GM19240 (cell line): Measurements from ENCODE around the gene NECAB2.

Experiments used
- DNase-seq: peaks from one replicate; pipeline ENCODE4 v3.0.0; 2011; ENCODE audit warnings: low spot score; ENCODE audit not compliant: insufficient read length

NECAB2 gene

DNA sequence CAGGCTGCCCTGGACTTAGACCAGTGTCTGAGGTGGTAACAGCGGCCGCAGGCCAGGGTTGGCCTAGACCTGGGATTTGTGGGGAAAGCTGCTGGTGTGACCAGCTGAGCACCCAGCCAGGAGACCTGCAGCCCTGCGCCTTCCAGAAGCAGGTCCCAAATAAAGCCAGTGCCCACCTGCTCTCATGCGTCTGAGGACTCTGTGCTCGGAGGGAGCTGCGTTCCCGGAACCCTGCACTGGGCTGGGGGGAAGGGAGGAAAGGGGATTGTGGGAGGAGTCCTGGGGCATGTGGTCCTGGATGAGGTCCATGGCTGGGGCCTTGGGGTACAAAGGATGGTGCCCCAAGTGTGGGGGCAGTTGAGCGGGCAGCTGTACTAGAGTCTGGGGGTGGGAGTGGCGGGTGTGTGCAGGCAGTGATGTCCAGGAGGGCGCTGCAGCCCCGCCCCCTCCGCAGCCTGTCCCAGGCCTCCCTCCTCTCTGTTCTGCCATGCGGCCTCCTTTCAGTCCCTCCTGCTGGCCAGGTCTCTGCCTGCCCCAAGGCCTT, 1.8 kb upstream of the NECAB2 start:
- no peak for DNase-seq

DNA sequence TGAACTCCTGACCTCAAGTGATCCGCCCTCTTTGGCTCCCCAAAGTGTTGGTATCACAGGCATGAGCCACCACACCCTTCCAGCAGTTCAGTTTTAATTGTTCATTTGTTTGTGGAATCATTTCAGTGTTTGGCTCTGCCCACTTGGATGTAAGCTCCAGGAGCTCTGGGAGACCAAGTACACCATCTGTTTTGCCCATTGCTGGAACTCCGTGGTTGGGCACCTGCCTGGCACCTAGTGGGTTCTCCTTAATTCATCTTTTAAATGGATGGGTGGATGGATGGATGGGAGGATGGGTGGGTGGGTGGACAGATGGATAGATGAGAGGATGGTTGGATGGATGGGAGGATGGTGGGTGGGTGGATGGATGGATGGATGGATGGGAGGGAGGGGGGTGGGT, 953 bp upstream of the NECAB2 start:
- DNase-seq: no peak

DNA sequence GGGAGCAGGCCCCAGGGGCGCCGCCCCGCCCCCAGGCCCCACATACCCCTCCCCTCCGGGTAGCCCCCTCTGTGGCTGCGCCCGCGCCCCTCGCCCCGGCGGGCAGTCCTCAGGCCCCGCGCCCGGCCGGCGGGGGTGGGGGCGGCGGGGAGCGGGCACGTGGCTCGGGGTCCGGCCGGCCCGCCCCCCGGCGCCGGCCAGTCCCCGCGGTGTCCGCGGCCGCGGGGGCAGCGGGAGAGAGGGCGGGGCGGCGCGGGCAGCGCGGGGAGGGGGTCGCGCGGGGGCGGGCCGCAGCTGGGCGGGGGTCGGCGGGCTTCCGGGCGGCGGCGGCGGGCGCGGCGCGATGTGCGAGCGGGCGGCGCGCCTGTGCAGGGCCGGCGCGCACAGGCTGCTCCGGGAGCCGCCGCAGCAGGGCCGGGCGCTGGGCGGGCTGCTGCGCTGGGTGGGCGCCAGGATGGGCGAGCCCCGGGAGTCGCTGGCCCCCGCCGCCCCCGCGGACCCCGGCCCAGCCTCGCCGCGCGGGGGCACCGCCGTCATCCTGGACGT, 335 bp downstream of the NECAB2 start:
- no peak for DNase-seq

DNA sequence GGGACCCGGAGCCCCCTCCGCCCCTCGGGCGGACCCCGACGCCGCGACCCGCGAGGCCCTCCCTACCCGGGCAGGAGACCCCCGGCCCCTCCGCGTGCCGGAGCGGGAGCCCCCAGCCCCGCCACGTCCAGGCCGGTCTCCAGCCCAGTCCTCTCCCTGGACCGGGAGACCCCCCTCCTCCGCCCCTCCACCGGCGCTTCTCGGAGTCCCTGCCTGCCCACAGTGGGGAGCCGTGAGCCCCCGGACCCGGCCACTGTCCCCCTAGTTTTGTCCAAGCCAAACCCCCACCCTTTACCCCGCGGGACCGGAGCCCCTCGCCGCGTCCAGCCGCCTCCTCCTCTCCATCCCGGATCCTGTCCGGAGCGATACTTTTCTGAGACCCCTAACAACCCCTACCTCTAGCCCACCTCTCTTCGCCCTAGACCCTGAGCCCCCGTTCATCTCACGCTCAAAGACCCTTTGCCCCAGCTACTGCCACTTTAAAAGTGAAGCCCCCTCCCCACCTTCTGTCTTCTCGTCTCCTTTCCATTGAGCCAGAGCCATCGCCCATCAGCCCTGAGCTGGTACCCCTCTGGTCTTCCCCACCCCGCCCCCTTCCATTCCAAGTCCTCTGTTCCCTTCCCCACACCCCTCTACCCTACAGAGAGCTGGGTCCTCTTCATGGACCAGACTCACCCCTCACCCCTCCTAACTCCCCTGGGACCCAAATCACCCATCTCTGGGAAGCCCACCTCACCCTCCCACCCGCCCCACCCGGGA, 1.0 kb downstream of the NECAB2 start:
- no peak for DNase-seq

DNA sequence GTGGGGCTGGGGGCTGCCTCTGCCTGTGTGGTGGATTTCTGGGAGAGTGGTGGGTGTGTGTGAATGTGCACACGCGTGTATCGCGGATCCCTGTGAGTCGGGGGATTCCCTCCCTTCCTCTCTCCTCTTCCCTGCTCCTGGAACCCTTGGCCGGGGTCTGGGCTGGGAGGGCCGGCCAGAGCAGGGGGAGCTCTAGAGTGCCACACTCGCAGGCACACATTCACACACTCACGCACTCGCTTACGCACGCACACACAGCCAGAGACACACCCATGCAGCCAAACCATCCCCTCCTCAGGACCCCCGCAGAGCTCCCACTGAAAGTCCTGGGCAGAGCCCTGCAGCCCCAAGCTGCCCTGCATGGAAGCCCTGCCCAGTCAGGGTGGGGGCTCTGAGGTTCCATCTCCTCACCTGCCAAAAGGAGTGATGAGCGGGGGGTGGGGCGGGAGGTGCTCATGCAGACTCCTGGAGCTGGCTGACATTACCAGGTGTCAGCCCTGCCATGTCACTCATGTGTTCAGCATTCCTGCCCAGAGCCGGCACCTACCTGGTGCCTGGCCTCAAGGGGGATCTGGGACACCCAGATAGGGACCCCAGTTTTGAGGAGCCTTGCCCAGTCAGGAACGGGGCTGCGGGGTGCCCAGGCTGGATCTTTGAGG, 1.9 kb downstream of the NECAB2 start:
- no peak for DNase-seq

DNA sequence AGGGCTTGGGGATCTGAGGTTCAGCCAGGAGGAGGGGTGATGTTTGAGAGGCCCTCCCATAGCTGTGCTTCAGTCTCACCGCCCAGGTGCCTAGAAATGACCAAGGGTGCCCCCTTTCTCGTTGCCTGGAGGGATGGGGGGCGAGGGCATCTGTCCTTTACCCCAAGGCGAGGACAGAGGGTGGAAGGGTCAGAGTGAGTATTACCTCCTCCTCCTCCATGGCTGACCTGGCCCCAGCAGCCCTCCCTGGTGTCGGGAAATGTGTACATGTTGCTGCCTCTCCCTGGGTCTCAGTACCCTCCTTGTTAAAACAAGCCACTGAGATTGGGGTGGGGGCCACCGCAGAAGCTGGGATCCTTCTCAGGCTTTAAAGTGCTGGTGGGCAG, 2.4 kb downstream of the NECAB2 start:
- no peak for DNase-seq

DNA sequence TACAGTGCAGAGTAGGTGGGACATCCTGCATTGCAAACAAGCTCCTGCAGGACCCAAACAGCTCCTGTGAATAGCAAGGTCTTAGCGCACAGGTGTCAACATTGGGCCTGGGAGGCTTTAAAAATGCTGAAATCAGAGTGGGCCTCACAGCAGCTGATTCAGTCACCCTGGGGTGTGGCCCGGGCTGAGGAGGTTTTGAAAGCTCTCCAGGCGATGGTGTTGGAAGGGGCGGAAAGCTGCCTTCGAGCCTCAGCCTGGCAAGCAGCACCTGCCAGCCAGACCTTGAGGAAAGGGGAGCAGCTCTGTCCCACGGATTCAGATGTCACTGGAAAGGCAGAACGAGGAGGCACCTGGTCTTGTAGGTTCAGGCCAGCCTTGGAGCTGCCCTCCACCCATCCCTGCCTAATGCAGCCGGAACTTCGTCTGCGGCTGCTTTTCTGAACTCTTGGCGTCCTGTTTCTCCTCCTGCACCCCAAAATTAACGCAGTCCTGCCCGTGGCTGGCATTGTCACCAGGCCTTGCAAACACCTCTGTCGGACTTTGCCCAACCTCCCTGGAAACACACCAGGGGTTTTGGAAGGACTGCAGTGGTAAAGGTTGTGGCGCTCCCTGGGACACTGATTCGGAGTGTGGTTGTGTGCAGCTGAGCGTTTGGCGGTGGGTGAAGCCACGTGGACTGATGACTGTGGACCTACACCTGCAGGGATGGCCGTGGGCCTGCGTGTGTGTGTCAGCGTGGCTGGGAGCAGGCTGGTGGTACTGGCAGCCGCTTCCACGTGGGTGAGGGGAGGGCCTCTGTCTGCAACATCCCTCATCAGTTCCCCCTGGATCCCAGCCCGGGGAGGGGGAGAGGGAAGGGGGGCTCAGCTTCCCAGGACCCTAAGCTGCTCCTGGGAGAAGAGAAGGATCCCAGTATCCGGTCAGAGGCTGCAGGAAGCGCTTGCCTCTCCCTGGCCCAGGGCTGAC, 3.4 kb downstream of the NECAB2 start:
- DNase-seq: no peak

DNA sequence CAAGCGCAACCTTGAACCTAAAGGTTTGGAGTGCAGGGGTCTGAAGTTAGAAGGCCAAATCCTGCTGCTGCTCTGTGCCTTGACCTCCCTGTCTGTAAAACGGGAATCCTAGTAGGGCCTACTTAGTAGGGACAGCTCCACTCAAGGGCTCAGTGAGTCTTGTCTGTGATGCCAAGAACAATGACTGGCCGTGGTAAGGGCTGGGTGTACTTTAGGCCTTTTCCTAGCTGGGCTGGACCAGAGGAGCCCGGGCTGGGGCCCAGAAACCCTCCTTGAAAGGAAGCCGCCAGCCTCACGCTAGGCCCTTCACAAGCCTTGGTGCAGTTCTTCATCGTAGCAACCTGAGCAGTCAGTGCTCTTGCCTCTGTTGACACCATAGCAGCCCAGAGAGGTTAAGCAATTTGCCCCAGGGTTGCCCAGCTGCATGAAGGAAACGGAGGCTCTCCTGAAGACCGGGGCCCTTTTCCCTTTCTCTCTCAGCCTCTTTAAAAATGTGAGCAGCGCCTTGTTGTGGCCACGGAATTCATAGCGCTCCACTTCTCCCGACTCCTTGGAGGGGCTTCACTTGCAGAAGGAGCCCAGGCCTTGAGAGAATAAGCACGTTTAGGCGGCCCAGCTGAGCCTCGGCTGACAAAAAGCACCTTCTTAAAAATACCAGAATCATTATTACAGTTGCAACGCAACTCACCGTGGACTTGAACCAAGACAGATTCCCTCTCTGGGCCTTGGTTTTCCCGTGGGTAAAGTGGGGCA, 4.4 kb downstream of the NECAB2 start:
- DNase-seq: no peak

DNA sequence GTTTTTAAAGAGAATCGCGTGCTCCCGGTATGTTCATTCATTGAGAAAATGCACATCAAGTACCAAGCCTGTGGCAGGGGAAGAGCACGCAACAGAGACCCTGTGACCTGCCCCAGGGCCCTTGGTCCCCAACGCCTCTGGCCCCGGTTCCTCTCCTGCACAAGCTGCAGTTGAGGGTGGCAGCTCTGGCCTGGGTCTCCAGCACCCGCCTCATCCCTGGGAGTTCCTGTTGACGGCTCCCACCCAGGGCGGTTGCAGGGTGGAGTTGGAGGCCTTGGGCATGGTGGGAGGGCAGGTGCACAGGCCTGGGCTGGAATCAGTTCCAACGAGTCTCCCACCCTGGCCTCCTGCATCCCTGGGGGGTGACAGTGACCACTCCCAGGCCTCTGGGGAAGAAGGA, 5.0 kb downstream of the NECAB2 start:
- no peak for DNase-seq

DNA sequence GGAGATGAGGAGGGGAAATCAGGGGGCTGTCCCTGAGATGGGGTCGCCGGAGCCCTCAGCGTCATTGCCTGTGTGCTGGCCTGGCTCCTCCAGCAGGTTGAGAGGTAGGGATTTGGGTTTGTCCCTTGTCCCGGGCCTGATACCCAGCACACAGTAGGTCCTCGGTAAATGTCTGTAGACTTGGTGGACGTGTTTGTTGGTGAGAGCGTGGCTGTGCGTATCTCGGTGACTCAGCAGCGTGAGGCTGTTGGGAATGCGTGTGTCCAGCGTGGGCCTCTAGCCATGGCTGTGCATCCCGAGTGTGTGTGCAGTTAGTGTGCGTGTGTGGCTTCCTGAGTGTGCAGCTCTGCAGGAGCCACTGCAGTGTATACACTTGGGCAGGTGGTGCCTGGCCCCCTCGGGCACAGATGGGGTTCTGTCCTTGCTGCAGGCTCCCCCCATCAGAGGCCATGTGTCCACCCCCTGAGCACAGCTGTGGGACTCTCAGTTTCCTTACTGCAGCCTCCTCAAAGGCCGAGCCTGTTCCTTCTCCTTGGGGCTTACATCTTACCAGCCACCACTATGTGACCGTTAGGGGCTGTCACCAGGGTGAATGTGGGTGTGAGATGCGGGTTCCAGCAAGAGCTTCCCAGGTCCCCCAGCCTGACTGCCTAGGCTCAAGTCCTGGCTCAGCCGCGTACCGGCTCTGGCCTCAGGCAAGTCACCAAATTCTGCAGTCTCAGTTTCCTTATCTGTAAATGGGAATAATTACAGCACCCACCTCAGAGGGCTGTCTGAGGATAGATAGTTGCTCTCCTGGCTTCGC, 5.7 kb downstream of the NECAB2 start:
- no peak for DNase-seq

DNA sequence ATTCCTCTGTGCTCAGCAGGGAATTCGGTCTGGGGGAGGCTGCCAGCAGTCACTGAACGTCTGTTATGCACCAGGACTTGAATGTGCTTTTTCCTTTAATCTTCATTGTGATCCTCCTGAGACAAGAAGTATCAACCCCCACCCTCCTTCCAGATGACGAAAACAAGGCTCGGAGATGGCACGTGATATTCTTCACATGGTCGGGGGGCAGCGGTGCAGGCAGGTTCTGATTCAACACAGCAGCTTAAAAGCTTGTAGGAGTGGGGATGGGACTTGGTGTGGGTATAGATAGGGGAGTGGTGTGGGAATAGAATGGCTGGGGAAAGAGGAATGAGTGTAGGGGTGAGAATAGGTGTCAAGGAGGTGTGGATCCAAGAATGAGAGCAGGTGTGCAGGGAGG, 6.4 kb downstream of the NECAB2 start:
- no peak for DNase-seq

DNA sequence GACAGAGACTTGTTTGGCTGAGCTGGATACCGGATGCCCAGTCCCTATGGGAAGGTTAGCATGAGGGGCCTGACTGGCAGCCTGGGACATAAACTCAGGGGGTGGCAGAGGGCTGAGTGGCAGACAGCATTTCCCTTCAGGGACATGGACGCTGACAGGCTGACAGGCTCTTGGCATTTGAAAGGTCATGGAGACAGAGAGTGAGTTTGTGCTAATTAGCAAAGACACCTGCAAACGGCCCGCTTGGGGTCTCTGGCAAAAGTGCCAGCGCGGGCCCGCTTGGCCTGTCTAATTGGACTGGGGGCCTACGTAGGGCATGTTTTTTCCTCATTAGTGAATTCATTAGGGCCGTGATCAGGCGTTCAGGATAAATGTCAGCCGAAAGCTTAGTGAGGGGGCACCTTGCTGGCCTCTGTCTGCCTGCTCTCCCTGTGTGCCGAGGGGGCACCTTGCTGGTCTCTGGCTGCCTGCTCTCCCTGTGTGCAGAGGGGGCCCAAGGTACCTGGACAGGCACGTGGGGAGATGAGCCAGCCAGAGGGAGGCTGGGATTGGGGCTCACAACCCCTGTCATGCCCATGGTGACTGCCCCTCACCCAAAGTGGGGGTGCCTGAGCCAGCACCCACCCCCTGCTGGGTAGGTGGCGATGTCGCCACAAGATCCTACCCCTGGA, 7.7 kb downstream of the NECAB2 start:
- no peak for DNase-seq

DNA sequence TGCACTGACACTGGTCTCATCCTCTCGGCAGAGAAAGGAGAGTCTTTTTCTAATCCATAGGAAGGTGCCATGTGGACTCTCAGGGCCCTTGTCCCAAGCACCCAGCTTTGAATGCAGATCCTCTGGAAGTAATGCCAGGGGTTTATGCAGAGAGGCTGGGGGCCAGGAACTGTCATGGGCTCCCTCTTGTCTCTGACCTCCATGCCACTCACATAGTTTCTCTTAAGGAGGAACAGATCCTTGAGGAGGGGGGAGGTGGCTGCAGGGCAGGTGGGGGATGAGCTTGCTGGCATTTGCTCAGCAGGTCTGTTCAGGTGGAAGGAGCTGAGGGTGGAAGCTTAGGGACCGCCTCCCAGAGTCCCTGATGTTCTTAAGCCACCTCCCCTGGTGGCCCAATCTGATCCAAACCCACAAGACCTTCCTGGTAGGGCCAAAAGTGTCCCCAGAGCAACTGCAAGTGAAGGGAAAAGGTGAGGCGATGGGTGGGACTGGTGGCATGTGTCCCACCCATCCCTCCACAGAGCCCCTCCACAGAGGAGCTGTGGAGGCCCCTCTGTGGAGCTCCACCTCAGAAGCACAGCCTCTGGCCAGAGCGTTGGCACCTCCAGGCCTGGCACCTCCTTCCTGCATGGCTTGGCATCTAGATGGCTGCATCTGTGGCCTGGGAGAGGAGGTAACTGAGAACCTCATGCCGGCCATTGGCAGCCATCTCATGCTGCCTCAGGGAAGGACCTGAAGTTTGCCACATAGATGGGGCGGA, 9.2 kb downstream of the NECAB2 start:
- DNase-seq: no peak

DNA sequence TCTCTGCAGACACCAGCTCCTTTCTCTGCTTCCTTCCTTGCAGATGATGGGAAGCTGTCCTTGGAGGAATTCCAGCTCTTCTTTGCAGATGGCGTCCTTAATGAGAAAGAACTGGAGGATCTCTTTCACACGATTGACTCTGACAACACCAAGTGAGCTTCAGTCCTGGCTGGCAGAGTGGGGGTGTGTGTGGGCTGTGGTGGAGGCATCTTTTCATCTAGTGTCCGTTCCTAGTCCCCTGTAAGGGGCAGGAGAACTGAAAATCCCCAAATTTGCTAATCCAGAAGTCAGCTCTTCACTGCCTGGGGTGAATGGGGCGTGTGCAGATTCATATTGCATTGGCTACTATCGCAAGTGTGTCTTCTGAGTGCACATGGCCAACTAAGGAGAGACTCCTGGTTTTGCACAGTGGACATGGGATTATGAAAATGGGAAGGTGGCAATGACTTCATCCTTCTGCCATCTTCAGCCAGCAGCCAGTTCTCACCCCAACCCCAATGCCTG, 10.4 kb downstream of the NECAB2 start:
- DNase-seq: no peak

DNA sequence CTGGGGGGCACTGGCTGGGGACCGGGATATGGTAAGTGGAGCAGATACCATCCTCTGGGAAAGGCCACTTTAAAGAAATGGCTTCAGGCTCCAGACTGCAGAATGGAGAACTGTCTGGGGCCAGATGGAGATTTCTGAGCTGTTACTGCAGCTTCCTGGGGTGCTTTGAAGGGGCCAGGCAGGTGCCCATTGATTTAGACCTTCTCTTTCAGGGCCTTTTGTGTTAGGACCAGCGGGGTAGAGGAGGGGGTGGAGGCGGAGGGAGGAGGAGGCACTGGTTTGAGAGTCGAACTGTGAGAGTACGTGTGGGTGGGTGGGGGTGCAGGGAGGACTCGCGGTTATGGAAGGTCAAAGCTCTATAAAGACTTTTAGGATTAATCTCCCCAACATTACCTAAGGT, 11.4 kb downstream of the NECAB2 start:
- DNase-seq: no peak

DNA sequence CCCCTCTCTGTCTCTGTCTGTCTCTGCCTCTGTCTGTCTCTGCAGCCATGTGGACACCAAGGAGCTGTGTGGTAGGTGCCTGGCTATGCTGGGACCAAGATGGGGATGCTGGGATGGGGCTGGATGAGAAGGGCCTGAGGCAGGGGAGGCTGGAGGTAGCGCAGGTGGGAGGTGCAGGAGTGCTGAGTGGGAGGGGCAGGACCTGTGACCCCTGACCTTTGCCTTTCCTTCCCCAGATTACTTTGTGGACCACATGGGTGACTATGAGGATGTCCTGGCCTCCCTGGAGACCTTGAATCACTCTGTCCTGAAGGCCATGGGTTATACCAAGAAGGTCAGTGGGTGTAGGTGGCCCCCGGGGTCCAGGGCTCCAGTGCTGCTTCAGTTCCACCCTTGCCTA, 12.8 kb downstream of the NECAB2 start:
- DNase-seq: no peak

DNA sequence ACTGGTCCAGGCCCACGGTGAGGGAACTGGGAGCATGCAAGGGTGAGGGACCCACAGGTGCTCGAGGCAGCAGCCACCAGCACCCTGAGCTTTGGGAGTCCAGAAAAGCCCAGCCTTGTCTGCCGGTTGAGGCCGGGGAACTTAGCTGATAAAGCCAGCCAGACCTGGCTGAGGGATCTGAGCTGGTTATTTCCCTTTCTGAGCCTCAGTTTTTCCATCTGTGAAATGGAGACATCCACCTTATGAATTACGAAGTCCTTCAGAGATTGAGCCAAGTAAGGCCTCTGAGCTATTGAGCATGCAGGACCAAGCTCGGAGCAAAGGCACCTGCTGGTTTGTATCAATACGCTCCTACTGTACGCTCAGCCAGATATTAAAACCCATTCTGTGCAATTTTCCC, 13.8 kb downstream of the NECAB2 start:
- DNase-seq: no peak

DNA sequence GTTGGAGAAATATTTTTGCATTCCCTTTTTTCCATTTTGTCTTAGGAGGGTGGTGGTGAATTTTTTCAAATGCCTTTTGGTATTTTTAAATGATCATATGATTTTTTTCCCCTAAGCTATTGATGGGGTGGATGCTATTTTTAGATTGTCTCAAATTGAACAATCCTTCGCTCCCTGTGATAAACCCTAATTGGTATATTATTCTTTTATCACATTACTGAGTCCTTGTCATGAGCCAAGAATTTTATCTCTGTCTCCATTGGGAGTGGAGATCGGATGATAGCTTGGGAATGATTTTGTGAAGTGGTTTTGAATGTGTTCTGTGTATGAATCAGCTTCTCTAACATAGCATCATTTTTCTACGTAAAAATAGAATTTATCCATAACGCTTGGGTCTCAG, 15.4 kb downstream of the NECAB2 start:
- DNase-seq: no peak

DNA sequence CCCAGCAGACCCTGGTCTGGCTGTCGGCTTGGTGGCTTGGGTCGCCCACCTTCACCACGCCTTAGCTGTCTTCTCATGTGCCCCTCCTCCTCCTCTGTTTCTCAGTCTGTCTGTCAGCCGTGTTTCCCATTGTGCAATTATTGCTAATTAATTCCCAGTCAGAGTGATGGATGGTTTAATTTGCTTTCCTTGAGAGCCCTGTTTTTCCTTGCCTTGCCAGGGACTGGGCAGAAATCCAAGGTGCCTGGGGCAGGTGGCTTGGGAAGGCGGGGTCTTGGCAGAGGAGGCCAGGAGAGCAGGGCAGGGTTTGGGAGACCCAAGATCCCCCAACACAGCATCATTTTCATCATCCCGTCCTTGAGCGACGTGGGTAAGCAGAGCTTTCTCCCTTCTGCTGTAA, 21.3 kb downstream of the NECAB2 start:
- DNase-seq: no peak
